GM19452 (cell line): Measurements from ENCODE around the gene NKD1.

Source experiments
- ATAC-seq: cut with Tn5 transposase; IDR thresholded peaks from one replicate; pipeline ENCODE4 v1.9.1; 2021; ENCODE audit not compliant: unreplicated experiment

NKD1 gene

DNA sequence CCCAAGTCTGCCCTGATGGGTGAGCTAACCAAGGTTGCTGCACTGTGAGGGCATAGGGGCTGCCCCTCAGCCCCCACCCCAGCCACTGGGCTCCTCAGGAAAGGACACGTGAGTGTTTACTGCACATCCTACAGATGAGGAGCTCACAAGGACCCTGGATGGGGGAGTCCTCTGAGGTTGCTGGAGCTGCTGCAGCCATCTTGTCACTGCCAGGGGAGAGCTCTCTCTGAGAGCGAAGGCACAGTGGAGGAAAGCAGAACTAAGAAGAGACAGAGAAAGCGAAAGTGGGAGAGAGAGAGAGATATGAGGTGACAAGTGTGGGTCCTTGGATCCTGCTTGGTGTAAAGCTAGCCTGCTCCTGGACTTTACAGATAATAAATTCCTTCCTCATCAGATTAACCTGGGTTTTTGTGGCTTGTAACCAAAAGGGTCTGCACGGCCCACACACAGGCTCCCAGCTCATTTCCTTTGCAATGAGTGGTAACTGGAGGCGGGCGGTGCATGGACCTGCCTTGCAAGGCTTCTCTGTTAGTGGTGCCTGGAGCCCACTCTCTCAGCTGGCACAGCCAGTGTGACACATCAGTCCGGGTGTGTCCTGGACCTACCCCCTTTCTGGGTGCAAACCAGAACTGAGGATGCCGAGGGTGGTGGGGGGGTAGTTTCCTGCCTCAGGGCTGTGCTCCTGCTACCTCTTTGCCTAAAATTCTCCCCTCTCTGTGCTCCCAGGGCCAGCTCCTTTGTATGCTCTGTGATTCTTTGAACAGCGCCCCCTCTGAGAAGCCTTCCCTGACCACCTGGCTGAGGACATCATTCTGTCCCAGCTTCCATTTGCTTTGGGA is 118.7 kb downstream of the NKD1 start:
- peak; percentile 89 for ATAC-seq

DNA sequence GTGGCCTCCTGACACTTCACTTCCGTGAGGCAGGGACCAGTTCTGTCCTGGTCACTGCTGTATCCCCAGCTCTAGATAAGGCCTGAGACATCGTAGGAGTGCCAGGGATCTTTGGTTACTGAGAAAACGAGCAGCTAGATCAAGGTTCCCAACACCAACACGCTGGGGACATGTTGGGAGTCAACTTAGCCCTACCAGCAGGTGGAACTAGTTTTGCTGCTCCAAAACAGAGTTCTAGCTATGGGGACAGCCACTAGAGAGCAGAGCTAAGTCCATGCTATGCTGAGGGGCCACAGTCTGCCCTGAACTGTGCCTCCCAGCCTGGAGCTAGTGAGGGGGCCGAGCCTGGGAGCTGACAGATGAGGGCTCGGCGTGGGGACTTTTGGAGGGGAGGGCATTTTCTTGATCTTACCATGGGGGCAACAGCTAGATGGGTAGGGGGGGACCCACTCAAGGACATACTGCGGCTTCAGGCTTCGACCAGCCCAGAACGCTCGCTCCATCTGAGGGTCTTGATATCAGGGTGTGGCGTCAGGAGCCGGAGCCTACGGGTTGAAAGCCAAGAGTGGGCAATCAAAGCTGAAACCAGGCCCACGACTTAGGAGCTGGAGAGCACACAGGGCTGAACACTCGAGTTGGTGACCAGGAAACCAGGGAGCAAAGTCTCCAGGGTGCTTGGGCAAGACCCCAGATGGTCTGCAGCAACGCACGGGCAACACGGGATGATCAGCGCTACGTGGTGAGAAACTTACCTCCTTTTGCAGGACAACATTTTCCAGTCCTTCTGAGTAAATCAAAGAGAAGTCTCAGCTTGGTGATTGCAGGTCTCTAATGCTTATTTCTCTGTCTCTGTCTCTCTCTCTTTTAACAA is 119.5 kb downstream of the NKD1 start:
- ATAC-seq, result no peak

GRCh38 chr16:50668368-50669008 is 120.3 kb downstream of the NKD1 start:
- ATAC-seq, result no peak

DNA sequence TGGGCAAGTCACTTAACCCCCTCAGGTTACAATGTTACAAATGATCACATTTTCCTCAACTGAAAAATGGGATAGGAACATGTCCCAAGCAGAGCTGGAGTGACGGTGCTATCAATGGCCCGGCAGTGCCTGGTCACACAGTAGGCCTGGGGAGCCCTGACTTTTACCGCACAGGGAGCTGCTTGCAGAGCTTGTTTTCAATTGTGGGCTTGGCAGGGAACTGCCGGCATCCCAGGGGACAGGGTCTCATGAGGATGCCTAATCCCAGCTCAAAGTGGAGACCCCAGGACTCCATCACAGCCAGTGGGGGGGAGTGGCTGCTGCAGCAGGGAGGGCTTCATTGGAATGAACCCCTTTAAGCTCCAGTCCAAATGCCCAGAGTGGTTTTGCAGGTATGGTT is 121.5 kb downstream of the NKD1 start:
- ATAC-seq, result no peak

GRCh38 chr16:50670476-50670875 is 122.3 kb downstream of the NKD1 start:
- ATAC-seq, result no peak

DNA sequence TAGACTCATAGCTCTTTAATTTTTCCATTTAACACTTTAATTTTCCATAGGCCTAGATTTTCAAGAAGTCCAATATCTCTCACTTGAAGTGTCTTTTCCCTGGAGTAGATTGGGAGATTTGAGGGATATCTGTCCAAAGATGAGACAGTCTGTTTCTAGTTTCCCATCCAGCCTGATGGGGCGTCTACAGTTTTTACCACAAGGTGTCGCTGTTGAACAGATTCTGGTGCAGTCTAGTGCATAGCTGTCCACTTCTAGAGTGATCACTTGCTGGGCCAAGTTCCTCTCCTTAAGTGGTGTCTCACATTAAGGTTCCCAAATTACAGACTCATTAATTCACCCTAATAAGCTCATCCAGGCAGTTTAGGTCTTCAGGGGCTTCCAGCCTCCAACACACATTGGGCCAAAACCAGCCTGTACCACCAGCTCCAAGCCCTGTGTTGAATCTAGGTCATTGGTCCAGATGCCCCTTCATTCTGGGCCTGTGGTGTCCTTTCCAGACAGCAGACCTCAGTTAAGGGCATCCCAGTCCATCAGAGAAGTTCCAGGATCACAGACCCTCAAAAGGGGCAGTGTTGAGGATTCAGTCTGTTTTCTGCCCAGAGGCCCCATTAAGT is 123.6 kb downstream of the NKD1 start:
- ATAC-seq, result no peak

- no peak for ATAC-seq
Measured at GRCh38 chr16:50673496-50674275, 125.5 kb downstream of the NKD1 start.

DNA sequence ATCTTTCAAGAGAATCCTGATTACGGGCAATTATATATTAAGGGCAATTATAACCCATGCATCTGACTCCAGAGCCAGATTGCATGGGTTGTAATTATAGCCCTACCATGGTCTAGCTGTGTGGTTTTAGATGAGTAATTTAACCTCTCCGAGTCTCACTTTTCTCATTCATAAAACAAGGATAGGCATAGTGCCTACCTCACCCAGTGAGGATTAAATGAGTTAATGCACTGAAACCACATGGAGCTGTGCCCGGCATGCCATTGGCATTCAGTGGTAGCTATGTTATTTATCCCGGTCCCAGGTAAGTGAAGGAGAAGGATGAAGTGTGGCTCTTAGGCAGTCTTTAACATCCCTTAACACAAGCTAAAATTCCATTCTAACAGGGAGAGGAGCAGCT is 126.6 kb downstream of the NKD1 start:
- ATAC-seq, result no peak

GRCh38 chr16:50675686-50676610 is 127.8 kb downstream of the NKD1 start:
- no peak for ATAC-seq

- ATAC-seq, result no peak
Measured at GRCh38 chr16:50676684-50677225, 128.6 kb downstream of the NKD1 start.

DNA sequence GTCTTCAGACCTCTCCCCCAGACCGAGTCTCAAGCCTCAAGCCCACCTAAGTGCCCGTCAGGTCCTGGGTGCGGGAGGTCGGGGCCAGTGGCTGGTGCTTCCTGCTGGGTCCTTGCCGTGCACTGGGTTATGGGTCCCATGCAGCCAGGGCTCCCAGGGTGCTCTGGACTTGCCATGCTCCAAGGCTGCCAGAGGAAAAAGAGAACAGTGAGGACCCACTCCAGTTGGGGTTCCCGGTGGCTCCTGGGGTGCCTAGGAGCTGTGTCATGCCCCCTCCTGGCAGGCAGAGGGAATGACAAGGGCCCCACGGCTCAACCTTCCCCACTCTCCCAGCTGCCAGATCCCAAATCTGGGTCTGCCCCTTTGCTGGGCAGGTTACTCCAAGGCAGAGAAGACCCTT is 129.2 kb downstream of the NKD1 start:
- no peak for ATAC-seq

DNA sequence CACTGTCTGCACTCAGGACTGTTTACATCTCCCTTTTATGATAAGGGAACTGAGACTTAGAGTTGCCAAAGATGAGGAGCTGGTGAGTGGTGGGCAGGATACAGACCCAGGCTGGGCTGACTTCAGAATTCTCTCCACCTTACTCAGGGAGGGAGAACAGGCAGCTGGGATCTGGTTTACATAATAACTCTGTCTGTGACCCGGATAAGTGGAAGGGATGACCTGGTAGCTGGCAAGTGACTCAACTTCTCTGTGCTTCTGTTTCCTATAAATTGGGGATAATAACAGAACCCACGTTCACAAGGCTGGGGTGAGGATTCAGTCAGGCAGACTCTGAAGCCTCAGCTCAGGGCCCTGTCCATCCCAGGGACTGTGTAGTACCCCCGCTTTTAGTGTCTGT is 130.3 kb downstream of the NKD1 start:
- ATAC-seq, result no peak

GRCh38 chr16:50679266-50679665 is 131.1 kb downstream of the NKD1 start:
- ATAC-seq, result no peak

DNA sequence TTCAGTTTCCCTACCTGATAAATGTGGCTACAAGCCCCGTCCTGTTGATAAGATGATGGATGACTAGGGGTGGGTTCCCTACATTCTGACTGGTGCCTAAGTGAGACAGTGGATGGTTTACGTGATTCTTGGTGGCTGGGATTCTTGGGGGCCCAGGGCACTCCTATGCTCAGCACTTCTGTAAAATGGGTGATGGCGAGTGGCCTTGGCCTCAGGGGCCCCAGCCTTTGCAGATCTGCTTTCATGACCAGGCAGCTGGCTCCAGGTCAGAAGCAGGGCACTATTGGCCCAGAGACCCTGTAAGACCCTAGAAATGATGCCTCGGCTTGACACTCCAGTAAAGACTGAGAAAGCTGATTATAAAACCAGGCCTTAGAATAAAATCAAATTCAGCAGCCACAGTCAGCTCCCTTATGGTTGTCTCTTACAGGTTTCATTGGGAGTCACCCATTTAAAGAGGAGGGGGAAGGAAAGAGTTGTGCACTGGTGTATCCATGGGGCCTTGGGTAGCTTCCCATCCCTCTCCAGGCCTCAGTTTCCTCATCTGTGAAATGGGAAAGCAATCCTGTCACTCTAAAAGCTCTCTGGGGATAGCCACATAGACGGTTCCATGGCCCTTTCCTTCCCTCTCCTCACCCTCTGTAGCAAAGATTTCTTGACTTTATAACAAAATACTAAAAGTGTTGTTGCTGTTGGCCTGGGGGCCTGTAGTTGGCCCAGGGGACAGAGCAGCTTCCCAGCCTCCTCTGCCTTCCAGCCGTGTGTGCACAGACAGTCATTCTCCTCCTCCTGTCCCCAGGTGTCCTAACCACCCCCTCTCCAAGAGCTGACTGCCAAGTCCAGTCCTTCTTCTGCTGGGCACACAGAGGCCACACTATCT is 131.7 kb downstream of the NKD1 start:
- no peak for ATAC-seq

DNA sequence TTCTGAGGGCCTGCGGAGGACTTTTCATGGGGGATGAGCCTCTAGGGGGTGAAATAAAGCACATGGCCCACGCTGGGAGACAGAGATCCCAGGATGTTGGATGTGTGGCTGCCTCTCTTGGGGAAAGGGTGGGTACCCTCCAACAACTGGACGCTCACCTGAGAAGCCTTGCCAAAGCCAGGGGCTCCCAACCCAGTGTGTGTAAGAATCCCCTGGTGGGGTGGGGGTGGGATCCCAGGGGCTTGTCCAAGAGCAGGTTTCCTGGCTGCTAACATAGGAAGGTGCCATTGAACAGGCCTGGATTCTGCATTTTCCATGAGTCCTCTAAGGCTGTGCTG is 132.3 kb downstream of the NKD1 start:
- no peak for ATAC-seq

GRCh38 chr16:50681021-50681885 is 133.1 kb downstream of the NKD1 start, which contains the start of gene SNX20:
TSS of gene SNX20 (minus strand) at chr16:50681312. CDS start at chr16:50677526, 3,786 bp downstream.
- ATAC-seq, result peak; percentile 58

- peak; percentile 64 for ATAC-seq
Measured at GRCh38 chr16:50683689-50684374, 135.6 kb downstream of the NKD1 start.
